SU-DHL-6 (cell line): ENCODE results near the gene NHLRC4.
"Not testable (repeated sequence)": the region's sequence is repeated elsewhere in the genome, so short reads cannot be mapped to it uniquely, and the experiment has no call there.

Experiments
- H2AFZ ChIP-seq: fragments of 200-600 bp; sonication (generic); 2 replicates; pipeline ENCODE4 v1.6.1; 2014; ENCODE audit warnings: low read depth, mild to moderate bottlenecking, moderate library complexity, mixed read lengths, antibody characterized with exemption, low read length; ENCODE audit not compliant: severe bottlenecking
- H3F3A ChIP-seq: fragments of 200-600 bp; shearing (Covaris generic); 2 replicates; pipeline ENCODE4 v1.6.0; 2016; ENCODE audit warnings: antibody characterized with exemption, mild to moderate bottlenecking; ENCODE audit not compliant: insufficient read depth
- H3K27ac ChIP-seq: fragments of 200-600 bp; sonication (generic); 2 replicates; pipeline ENCODE4 v1.5.1; 2016; ENCODE audit warnings: low read depth, mild to moderate bottlenecking, low read length, moderate library complexity, mixed read lengths
- H3K27me3 ChIP-seq: fragments of 200-600 bp; sonication (generic), shearing (Covaris generic); 2 replicates; pipeline ENCODE4 v1.6.0; 2014; ENCODE audit warnings: mild to moderate bottlenecking, low read length
- H3K36me3 ChIP-seq: fragments of 200-600 bp; sonication (generic); 2 replicates; pipeline ENCODE4 v1.6.1; 2014; ENCODE audit warnings: mild to moderate bottlenecking, low read length, mixed read lengths
- H3K4me2 ChIP-seq: fragments of 300-600, 200-600 bp; shearing (Covaris generic), sonication (generic); 2 replicates; pipeline ENCODE4 v1.6.0; 2014; ENCODE audit warnings: low read length, low read depth, mild to moderate bottlenecking; ENCODE audit not compliant: poor library complexity, severe bottlenecking
- H3K4me3 ChIP-seq: fragments of 200-600 bp; sonication (generic); 2 replicates; pipeline ENCODE4 v1.5.1; 2014; ENCODE audit warnings: antibody characterized with exemption, low read length, mild to moderate bottlenecking, mixed read lengths; ENCODE audit not compliant: insufficient read depth, poor library complexity, severe bottlenecking
- H3K79me2 ChIP-seq: fragments of 200-600 bp; sonication (generic); 2 replicates; pipeline ENCODE4 v1.6.1; 2014; ENCODE audit warnings: mild to moderate bottlenecking, low read length, moderate library complexity; ENCODE audit not compliant: insufficient read depth
- H3K9ac ChIP-seq: fragments of 200-600 bp; sonication (generic); 2 replicates; pipeline ENCODE4 v1.7.0; 2014; ENCODE audit warnings: mild to moderate bottlenecking, low read length
- H3K9me2 ChIP-seq: fragments of 200-600 bp; sonication (generic); replicated peaks from 2 replicates; pipeline ENCODE4 v1.6.1; 2014; ENCODE audit warnings: low read length; ENCODE audit not compliant: insufficient read depth
- H3K9me3 ChIP-seq: fragments of 200-600 bp; sonication (generic); 2 replicates; pipeline ENCODE4 v1.6.1; 2014; ENCODE audit warnings: low read length, mixed read lengths; ENCODE audit not compliant: insufficient read depth
- H4K20me1 ChIP-seq: fragments of 200-600 bp; sonication (generic); 2 replicates; pipeline ENCODE4 v1.6.1; 2014; ENCODE audit warnings: low read depth, mild to moderate bottlenecking, antibody characterized with exemption, low read length, moderate library complexity, mixed read lengths
- EZH2phosphoT487 ChIP-seq: fragments of 200-600 bp; sonication (generic), shearing (Covaris generic); conservative IDR thresholded peaks from 2 replicates; pipeline ENCODE4 v1.6.1; 2018; ENCODE audit warnings: mild to moderate bottlenecking, antibody characterized with exemption, low read length, moderate library complexity, mixed read lengths
- TF ChIP-seq, protein P1 (sequence below): fragments of 200-600 bp; sonication (generic); IDR thresholded peaks from one replicate; pipeline ENCODE4 v1.5.1; 2017; ENCODE audit warnings: antibody characterized with exemption, mild to moderate bottlenecking, low read length, moderate library complexity; ENCODE audit not compliant: insufficient read depth, poor library complexity, severe bottlenecking

The NHLRC4 gene

DNA sequence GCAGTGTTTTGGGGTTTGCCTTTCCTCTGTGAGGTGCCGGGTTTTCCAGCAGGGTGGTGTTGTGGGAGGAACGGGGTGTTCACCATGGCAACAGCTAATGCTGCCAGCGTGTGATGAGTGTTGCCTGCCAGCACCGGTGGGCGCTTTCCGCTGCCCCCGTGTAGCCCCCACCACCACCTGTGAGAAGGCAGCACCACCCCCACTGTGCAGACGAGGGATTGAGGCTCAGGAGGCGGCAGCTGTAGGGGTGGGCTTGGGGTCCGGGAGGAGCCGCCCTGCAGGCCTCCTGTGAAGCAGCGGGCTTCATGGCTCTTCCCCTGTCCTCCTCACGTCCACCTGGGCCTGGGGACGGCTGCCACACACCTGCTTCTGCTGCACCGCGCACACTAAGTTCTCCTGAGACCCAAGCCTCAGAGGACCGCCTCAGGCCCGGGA is 28.3 kb downstream of the NHLRC4 start:
- Histone ChIP-seq H3K4me2 (no peak overlapping the region), H3F3A (no peaks in the 10 kb centered on the region), H3K4me3 (no peak overlapping the region), H3K79me2 (peaks cover 13% of the 10 kb centered on the region; the same call in 1 of the 2 replicates), H3K9me2 (no peaks in the 10 kb centered on the region), H3K9ac (no peak overlapping the region), H3K27me3 (no peaks in the 10 kb centered on the region), H4K20me1 (no peaks in the 10 kb centered on the region), H3K36me3 (no peaks in the 10 kb centered on the region), H2AFZ (no peak overlapping the region), H3K27ac (no peak overlapping the region), H3K9me3 (no peaks in the 10 kb centered on the region)
- TF ChIP-seq, protein P1, sequence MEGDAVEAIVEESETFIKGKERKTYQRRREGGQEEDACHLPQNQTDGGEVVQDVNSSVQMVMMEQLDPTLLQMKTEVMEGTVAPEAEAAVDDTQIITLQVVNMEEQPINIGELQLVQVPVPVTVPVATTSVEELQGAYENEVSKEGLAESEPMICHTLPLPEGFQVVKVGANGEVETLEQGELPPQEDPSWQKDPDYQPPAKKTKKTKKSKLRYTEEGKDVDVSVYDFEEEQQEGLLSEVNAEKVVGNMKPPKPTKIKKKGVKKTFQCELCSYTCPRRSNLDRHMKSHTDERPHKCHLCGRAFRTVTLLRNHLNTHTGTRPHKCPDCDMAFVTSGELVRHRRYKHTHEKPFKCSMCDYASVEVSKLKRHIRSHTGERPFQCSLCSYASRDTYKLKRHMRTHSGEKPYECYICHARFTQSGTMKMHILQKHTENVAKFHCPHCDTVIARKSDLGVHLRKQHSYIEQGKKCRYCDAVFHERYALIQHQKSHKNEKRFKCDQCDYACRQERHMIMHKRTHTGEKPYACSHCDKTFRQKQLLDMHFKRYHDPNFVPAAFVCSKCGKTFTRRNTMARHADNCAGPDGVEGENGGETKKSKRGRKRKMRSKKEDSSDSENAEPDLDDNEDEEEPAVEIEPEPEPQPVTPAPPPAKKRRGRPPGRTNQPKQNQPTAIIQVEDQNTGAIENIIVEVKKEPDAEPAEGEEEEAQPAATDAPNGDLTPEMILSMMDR, result no peak
- no peak for TF ChIP-seq EZH2phosphoT487

DNA sequence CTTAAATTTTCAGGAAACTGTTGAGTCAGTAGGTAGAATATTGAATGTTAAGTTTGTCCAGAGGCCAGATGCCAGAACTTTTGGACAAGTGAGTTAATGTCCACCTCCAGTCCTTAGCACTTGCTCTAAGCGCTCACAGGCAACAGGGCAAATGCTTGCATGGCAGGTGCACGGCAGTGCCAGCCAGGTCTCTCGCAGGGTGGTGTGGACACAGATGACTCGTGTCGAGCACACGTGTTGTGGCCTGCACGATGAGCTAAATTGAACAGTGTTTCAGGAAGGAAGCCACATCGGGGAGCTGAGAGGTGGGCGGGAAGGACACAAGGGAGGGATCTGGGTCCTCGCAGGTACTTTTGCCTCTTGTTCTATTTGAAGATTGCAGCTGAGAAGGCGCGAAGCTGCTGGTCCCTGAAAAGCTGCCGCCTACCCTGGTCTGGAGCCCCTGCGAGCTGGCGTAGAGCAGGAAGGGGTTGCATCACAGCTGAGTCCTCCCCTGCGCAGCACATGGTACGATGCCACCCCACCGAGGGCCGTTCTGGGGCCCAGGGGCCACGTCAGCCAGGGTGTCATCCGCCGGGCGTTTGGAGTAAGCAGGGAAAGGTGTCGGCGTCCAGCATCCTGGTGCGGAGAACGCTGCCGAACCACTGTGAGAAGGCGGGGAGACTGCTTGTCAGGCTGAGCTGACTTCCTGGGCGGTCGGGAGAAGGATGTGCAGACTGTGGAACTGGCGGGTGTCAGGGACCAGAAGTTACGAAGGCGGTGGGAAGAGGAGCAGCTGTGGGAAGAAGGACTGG is 29.3 kb downstream of the NHLRC4 start:
- TF ChIP-seq, protein P1, result no peak
- no peak for TF ChIP-seq EZH2phosphoT487
- no peak overlapping the region for H3K4me3 ChIP-seq
- H3K27me3 ChIP-seq, result no peaks in the 10 kb centered on the region
- no peak overlapping the region for H3K9ac ChIP-seq
- H3K79me2 ChIP-seq, result peaks cover 7% of the 10 kb centered on the region; the same call in 1 of the 2 replicates
- no peaks in the 10 kb centered on the region for H3K9me2 ChIP-seq
- H3K9me3 ChIP-seq, result no peaks in the 10 kb centered on the region
- no peaks in the 10 kb centered on the region for H3F3A ChIP-seq
- H3K4me2 ChIP-seq, result no peak overlapping the region
- no peaks in the 10 kb centered on the region for H3K36me3 ChIP-seq
- no peak overlapping the region for H2AFZ ChIP-seq
- no peaks in the 10 kb centered on the region for H4K20me1 ChIP-seq
- no peak overlapping the region for H3K27ac ChIP-seq

DNA sequence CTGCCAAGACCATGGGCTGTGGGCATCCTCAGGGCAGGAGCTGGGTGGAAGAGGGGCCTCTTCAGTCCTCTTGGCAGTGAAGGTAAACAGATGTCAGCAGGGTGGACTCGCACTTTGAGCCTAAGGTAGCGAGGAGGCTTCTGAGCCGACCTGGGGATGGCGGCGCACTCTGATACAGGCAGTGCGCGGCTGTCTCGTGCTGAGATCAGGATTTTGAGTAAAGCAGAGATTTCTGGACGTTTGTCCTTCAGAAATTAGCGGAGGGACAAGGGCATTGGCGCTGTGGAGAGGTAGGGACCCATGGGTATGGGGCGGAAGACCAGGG is 29.9 kb downstream of the NHLRC4 start:
- Histone ChIP-seq H3K9me2 (no peaks in the 10 kb centered on the region), H3K4me3 (no peak overlapping the region), H3K9me3 (no peaks in the 10 kb centered on the region), H3K27ac (no peak overlapping the region), H3K36me3 (no peaks in the 10 kb centered on the region), H3K9ac (no peak overlapping the region), H2AFZ (no peak overlapping the region), H3K4me2 (no peak overlapping the region), H3K27me3 (no peaks in the 10 kb centered on the region), H4K20me1 (no peaks in the 10 kb centered on the region), H3K79me2 (peaks cover 7% of the 10 kb centered on the region; the same call in 1 of the 2 replicates), H3F3A (no peaks in the 10 kb centered on the region)
- TF ChIP-seq, protein P1, result no peak
- TF ChIP-seq EZH2phosphoT487, result no peak

DNA sequence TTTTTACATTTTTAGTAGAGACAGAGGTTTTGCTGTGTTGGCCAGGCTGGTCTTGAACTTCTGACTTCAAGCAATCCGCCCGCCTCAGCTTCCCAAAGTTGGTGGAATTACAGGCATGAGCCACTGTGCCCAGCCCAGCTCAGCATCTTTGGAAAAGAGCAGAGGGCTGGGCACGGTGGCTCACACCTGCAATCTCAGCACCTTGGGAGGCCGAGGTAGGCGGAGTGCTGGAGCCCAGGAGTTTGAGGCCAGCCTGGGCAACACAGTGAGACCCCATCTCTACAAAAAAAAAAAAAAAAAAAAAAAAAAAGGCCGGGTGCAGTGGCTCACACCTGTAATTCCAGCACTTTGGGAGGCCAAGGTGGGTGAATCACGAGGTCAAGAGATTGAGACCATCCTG is 30.9 kb downstream of the NHLRC4 start:
- H3F3A ChIP-seq, H3K79me2 ChIP-seq, H3K27ac ChIP-seq, H2AFZ ChIP-seq, H3K36me3 ChIP-seq, H3K9ac ChIP-seq, H3K9me2 ChIP-seq, H3K27me3 ChIP-seq, H3K9me3 ChIP-seq, H3K4me3 ChIP-seq, H4K20me1 ChIP-seq, H3K4me2 ChIP-seq: not testable (repeated sequence)
